HG03565 (cell line): ENCODE results near the gene GLI3.

Source experiments
- ATAC-seq: cut with Tn5 transposase; IDR thresholded peaks from one replicate; pipeline ENCODE4 v1.9.1; 2021; ENCODE audit warnings: mild to moderate bottlenecking, moderate library complexity; ENCODE audit not compliant: unreplicated experiment

The GLI3 gene

GRCh38 chr7:42011846-42012245 is 225.2 kb downstream of the GLI3 start:
- ATAC-seq, result no peak

GRCh38 chr7:42010751-42011150 is 226.3 kb downstream of the GLI3 start:
- ATAC-seq, result no peak

- ATAC-seq, result no peak
These were observed 230.1 kb downstream of the GLI3 start for GRCh38 chr7:42006801-42007513.

GRCh38 chr7:42002654-42003053 is 234.4 kb downstream of the GLI3 start:
- no peak for ATAC-seq

- no peak for ATAC-seq
These were observed 237.2 kb downstream of the GLI3 start for GRCh38 chr7:41999736-42000283.

GRCh38 chr7:41998041-41998440 is 239.0 kb downstream of the GLI3 start:
- no peak for ATAC-seq

- no peak for ATAC-seq
These were observed 239.9 kb downstream of the GLI3 start for GRCh38 chr7:41997151-41997550.

- ATAC-seq, result no peak
These were observed 240.5 kb downstream of the GLI3 start for GRCh38 chr7:41996381-41997035.

- no peak for ATAC-seq
These were observed 241.3 kb downstream of the GLI3 start for GRCh38 chr7:41995632-41996271.

GRCh38 chr7:41994746-41995110 is 242.3 kb downstream of the GLI3 start:
- ATAC-seq, result no peak

- no peak for ATAC-seq
These were observed 242.8 kb downstream of the GLI3 start for GRCh38 chr7:41994036-41994745.

GRCh38 chr7:41992881-41993867 is 243.8 kb downstream of the GLI3 start:
- ATAC-seq, result no peak

- no peak for ATAC-seq
These were observed 252.1 kb downstream of the GLI3 start for GRCh38 chr7:41984888-41985287.

- ATAC-seq, result no peak
These were observed 255.7 kb downstream of the GLI3 start for GRCh38 chr7:41981046-41982040.

GRCh38 chr7:41979834-41980307 is 257.1 kb downstream of the GLI3 start:
- ATAC-seq, result no peak

- ATAC-seq, result no peak
These were observed 258.2 kb downstream of the GLI3 start for GRCh38 chr7:41978858-41979257.

GRCh38 chr7:41977661-41978060 is 259.3 kb downstream of the GLI3 start:
- ATAC-seq, result no peak

- ATAC-seq, result no peak
These were observed 259.8 kb downstream of the GLI3 start for GRCh38 chr7:41977151-41977651.

GRCh38 chr7:41976411-41976810 is 260.6 kb downstream of the GLI3 start:
- ATAC-seq, result no peak
